ENCODE measurements around the gene TSLP. TPM values are rescaled to one million over a fixed set of nuclear protein-coding genes. Genes with fewer than 3 reads are reported as not detected.

TSLP gene
- total RNA-seq, 3 donors from 2014 or later (not counting 1 experiment from before 2014, with no cell fraction given): not detected

GRCh38 chr5:111043712-111044506 lies 27.6 kb upstream of the TSLP start:
- WGBS (ENCODE audit: insufficient coverage): 50% methylated on average over 4 of the region's 5 CpGs
- Histone ChIP-seq H3K36me3 (ENCODE audit: control insufficient read depth, insufficient read depth, low read length) (no peaks in the 10 kb centered on the region), H3K9me3 (ENCODE audit: control insufficient read depth, insufficient read depth, low read length) (no peaks in the 10 kb centered on the region), H3K27ac (ENCODE audit: low read length) (no peak overlapping the region), H3K27me3 (ENCODE audit: control insufficient read depth, insufficient read depth, low read length) (no peaks in the 10 kb centered on the region), H3K4me3 (ENCODE audit: low read length) (no peak overlapping the region), H3K4me1 (ENCODE audit: control insufficient read depth, insufficient read depth, low read length) (no peaks in the 10 kb centered on the region)
- no peaks in the 10 kb centered on the region for H3K27me3 Mint-ChIP-seq (ENCODE audit: low read depth in 2 of 2)
- no peaks in the 10 kb centered on the region for H3K4me1 Mint-ChIP-seq
- DNase-seq: no peak
- no peak overlapping the region for H3K27ac Mint-ChIP-seq
- TF ChIP-seq CTCF (IDR thresholded peaks at IDR 0.05): no peak
- peaks cover 2% of the 10 kb centered on the region in 2 donors for H3K9me3 Mint-ChIP-seq
- intact Hi-C loops (cut with micrococcal nuclease): no loop called here
- no peaks in the 10 kb centered on the region for H3K36me3 Mint-ChIP-seq
- H3K4me3 Mint-ChIP-seq: no peak overlapping the region
- ATAC-seq: no peak

GRCh38 chr5:111058064-111058463 lies 13.4 kb upstream of the TSLP start:
- TF ChIP-seq CTCF (IDR thresholded peaks at IDR 0.05): no peak
- Mint-ChIP-seq H3K36me3 (no peaks in the 10 kb centered on the region), H3K4me1 (no peaks in the 10 kb centered on the region), H3K27me3 (ENCODE audit: low read depth in 2 of 2) (no peaks in the 10 kb centered on the region), H3K27ac (no peak overlapping the region), H3K4me3 (no peak overlapping the region), H3K9me3 (peaks cover 4% of the 10 kb centered on the region in 2 donors)
- ATAC-seq (no peak), DNase-seq (no peak)
- intact Hi-C loops (cut with micrococcal nuclease): no loop called here
- Histone ChIP-seq H3K36me3 (ENCODE audit: control insufficient read depth, insufficient read depth, low read length) (no peaks in the 10 kb centered on the region), H3K4me1 (ENCODE audit: control insufficient read depth, insufficient read depth, low read length) (no peaks in the 10 kb centered on the region), H3K27me3 (ENCODE audit: control insufficient read depth, insufficient read depth, low read length) (no peaks in the 10 kb centered on the region), H3K27ac (ENCODE audit: low read length) (no peak overlapping the region), H3K9me3 (ENCODE audit: control insufficient read depth, insufficient read depth, low read length) (peaks cover 2% of the 10 kb centered on the region), H3K4me3 (ENCODE audit: low read length) (no peak overlapping the region)

- 80% methylated on average over 1 of the region's 2 CpGs for WGBS (ENCODE audit: insufficient coverage)
Observed at GRCh38 chr5:111060169-111060568, 11.3 kb upstream of the TSLP start.

More at GRCh38 chr5:111060169-111060568, 11.3 kb upstream of the TSLP start:
- intact Hi-C loops (cut with micrococcal nuclease): no loop called here
- peaks cover 5% of the 10 kb centered on the region for H3K27me3 ChIP-seq (ENCODE audit: control insufficient read depth, insufficient read depth, low read length)
- Mint-ChIP-seq H3K27ac (no peak overlapping the region), H3K36me3 (no peaks in the 10 kb centered on the region), H3K4me3 (no peak overlapping the region), H3K9me3 (no peaks in the 10 kb centered on the region), H3K27me3 (ENCODE audit: low read depth in 2 of 2) (peaks cover 0 to 6% of the 10 kb centered on the region in 2 donors), H3K4me1 (no peaks in the 10 kb centered on the region)
- ATAC-seq: no peak
- H3K4me3 ChIP-seq (ENCODE audit: low read length): no peak overlapping the region
- no peak overlapping the region for H3K27ac ChIP-seq (ENCODE audit: low read length)
- no peaks in the 10 kb centered on the region for H3K4me1 ChIP-seq (ENCODE audit: control insufficient read depth, insufficient read depth, low read length)
- H3K36me3 ChIP-seq (ENCODE audit: control insufficient read depth, insufficient read depth, low read length): no peaks in the 10 kb centered on the region
- DNase-seq: no peak
- peaks cover 2% of the 10 kb centered on the region for H3K9me3 ChIP-seq (ENCODE audit: control insufficient read depth, insufficient read depth, low read length)
- TF ChIP-seq CTCF (IDR thresholded peaks at IDR 0.05): no peak
